IgD-negative memory B cell (primary cell): Measurements from ENCODE around the gene PDE4DIP. TPM values are rescaled to one million over a fixed set of nuclear protein-coding genes. Genes with fewer than 3 reads are reported as not detected.
A peak's percentile ranks its signal among the peaks of the same experiment; 100 is the strongest.
"Not testable (repeated sequence)": the region's sequence is repeated elsewhere in the genome, so short reads cannot be mapped to it uniquely, and the experiment has no call there.

Source experiments
- H3K27ac Mint-ChIP-seq, 3 donors: one replicate each; pipeline ENCODE4 v1.8.0; 2020 to 2022; ENCODE audit warnings: mild to moderate bottlenecking in 3 of 3, mixed read lengths in 3 of 3, moderate library complexity in 1 of 3
- H3K27me3 Mint-ChIP-seq: one replicate; pipeline ENCODE4 v1.8.0; 2021; ENCODE audit warnings: mixed read lengths
- H3K36me3 Mint-ChIP-seq: one replicate; pipeline ENCODE4 v1.8.0; 2020; ENCODE audit warnings: mild to moderate bottlenecking, mixed read lengths
- H3K4me1 Mint-ChIP-seq, 3 donors: one replicate each; pipeline ENCODE4 v1.8.0; 2020 to 2022; ENCODE audit warnings: mixed read lengths in 3 of 3, mild to moderate bottlenecking in 1 of 3
- H3K4me3 Mint-ChIP-seq, 4 donors: one replicate each; pipeline ENCODE4 v1.8.0; 2020 to 2022; ENCODE audit warnings: mild to moderate bottlenecking in 4 of 4, mixed read lengths in 4 of 4, moderate library complexity in 3 of 4
- H3K9me3 Mint-ChIP-seq, 3 donors: one replicate each; pipeline ENCODE4 v1.8.0; 2020 to 2021; ENCODE audit warnings: mixed read lengths in 3 of 3, mild to moderate bottlenecking in 1 of 3
- polyA plus RNA-seq: library from polyadenylated mRNA; unstranded; fragments of 300-500 nt; fragmentation: Illumina TruSeq; gene quantifications from one replicate; pipeline ENCODE4 v1.2.3, GENCODE V29; 2021

PDE4DIP gene
- polyA plus RNA-seq, 1 donor from 2014 or later, result 44.1 TPM

DNA sequence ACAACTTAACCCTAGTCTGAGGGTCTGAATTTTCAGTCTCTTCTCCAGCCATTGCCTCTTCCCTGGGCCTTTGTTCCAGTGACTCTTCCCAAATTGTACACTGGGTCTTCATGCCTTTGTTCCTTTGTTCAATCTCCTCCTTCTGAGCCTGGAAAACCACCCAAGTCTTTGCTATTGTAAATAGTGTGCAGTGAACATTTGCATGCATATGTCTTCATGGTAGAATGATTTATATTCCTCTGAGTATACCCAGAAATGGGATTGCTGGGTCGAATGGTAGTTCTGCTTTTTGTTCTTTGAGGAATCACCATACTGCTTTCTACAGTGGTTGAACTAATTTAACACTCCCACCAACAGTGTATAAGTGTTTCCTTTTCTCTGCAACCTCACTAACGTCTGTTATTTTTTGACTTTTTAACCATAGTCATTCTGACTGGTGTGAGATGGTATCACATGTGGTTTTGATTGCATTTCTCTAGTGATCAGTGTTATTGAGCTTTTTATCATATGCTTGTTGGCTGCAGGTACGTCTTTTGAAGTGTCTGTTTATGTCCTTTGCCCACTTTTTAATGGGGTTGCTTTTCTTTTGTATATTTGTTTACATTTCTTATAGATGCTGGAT, 91.3 kb downstream of the PDE4DIP start:
- H3K27me3 Mint-ChIP-seq, H3K27ac Mint-ChIP-seq, H3K4me3 Mint-ChIP-seq, H3K4me1 Mint-ChIP-seq, H3K36me3 Mint-ChIP-seq, H3K9me3 Mint-ChIP-seq: not testable (repeated sequence)

DNA sequence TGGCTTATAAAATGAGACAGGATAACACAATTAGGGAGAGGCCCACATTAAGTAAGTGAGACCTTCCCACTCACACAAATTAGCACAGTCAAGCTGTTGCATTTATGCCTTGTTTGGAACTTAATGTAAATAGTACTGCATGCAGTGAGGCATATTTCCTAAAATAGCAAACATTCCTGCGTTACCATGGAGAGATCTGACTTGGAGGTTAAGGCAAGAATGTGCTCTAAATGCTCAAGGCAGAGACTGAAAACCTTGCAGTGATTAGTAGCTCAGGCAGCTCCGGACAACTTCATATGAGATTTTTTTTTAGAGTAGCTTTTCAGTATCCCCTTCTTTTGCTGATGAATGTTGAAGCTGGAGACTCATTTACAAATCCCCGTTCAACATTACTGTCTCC, 98.7 kb downstream of the PDE4DIP start:
- H3K9me3 Mint-ChIP-seq, H3K27me3 Mint-ChIP-seq, H3K4me3 Mint-ChIP-seq, H3K4me1 Mint-ChIP-seq, H3K36me3 Mint-ChIP-seq, H3K27ac Mint-ChIP-seq: not testable (repeated sequence)

DNA sequence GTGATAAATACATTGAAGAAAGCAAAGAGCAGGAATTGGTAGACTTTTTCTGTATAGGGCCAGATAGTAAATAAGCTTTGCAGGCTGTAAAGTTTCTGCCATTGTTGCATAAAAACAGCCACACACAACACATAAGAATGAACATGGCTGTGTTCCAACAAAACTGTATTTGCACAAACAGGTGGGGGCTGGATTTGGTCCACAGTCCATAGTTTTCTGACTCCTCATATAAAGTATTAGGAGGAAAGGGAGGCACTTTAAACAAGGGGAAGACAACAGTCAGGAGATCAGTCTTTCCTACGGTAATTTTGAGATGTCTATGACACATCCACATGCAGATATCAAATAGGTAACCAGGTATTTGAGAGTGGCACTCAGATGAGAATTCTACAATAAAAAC, 100.9 kb downstream of the PDE4DIP start:
- not testable (repeated sequence) for H3K9me3 Mint-ChIP-seq, H3K36me3 Mint-ChIP-seq, H3K27me3 Mint-ChIP-seq, H3K4me3 Mint-ChIP-seq, H3K4me1 Mint-ChIP-seq, H3K27ac Mint-ChIP-seq

DNA sequence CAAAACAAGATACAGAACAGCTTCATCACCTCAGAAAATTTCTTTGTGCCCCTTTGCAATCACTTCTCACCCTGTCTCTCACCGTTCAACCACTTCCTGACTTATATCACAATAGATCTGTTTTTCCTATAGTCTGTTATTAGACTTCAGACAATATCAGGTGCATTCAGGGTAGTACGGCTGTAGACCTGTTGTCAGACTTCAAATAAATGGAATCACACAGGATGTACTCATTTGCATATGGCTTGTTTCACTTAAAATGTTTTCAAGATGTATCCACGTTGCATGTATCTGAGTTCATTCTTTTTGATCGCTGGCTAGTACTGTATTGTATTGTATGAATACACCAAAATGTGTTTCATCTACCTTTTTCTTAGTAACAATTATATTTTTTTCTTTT, 104.5 kb downstream of the PDE4DIP start:
- not testable (repeated sequence) for H3K27ac Mint-ChIP-seq, H3K4me1 Mint-ChIP-seq, H3K36me3 Mint-ChIP-seq, H3K27me3 Mint-ChIP-seq, H3K9me3 Mint-ChIP-seq
- peak overlapping the region in 2 of 4 donors; percentile 13 to 66 for H3K4me3 Mint-ChIP-seq

DNA sequence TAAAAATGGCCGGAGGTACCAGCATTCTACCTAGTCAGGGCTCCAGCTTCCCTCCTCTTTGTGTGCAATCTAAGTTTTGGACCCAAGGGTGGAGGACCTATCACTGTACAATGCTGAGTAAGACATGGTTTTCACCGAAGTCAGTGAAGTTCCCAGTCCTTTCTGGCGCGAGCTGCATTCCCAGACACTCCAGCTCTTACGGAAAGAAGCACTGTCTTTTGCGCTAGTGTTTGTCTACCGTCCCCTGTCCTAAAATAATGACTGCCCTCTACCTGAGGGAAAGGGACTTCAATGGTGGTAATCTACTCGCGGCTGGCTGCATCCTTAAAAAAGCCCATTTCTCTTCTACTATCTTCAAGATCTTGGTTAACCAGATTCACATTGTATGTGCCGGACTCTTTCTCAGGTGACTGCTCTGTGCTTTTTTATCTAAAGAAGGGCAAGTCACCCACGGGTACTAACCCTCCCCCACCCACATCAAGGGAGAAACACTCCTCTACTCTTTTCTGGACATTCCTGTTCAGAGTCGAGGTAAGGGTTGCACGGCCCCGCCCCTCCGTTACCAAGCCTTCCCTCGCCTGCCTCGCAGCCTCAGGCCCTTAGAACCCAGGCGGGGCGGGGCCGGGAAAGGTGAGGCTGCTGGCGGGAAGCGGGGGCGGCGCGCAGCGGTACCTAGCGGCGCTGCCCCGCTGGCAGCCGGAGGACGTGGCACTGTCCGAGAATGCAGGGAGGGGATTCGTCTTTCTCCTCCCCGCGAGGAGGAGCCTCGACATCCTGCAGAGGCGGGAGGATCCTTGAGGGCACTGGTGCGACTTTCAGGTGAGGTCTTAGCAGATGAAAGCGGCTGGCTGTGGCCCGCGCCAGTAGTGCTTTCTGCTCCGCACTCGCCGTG, 107.4 kb downstream of the PDE4DIP start:
- not testable (repeated sequence) for H3K36me3 Mint-ChIP-seq, H3K27me3 Mint-ChIP-seq, H3K9me3 Mint-ChIP-seq
- H3K4me1 Mint-ChIP-seq, result peaks cover 6 to 11% (median 11%) of the 10 kb centered on the region in 3 donors
- H3K4me3 Mint-ChIP-seq, result peak overlapping the region; percentile 86 to 96 (median 94)
- peak overlapping the region; percentile 87 to 92 (median 89) for H3K27ac Mint-ChIP-seq

DNA sequence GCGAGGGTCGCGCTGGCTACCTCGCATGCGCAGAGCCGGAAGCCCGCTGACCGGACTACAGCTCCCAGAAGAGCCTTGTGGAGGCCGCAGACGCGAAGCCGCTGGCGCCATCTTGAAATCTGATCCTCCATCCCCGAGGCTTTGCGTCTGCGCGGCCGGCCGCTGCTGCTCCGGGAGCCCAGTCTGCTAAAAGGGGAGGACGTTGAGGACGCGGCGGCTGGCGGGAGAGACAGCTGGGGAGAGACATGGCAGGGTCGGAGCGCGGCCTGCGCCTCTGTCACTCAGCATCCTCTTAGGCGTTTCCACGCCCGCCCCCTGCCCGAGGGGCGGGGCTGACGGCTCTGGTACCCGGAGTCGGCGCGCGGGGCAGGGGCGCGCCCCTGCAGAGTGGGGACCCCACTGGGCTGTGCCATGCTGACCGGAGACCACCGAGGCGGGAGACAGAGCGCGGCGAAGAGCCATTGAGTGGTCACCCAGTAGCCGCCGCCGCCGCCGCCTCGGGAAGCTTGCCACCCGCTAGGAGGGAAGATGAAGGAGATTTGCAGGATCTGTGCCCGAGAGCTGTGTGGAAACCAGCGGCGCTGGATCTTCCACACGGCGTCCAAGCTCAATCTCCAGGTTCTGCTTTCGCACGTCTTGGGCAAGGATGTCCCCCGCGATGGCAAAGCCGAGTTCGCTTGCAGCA, 108.2 kb downstream of the PDE4DIP start:
- not testable (repeated sequence) for H3K36me3 Mint-ChIP-seq, H3K27me3 Mint-ChIP-seq
- H3K27ac Mint-ChIP-seq, result peak overlapping the region in 2 of 3 donors; percentile 87 to 89

DNA sequence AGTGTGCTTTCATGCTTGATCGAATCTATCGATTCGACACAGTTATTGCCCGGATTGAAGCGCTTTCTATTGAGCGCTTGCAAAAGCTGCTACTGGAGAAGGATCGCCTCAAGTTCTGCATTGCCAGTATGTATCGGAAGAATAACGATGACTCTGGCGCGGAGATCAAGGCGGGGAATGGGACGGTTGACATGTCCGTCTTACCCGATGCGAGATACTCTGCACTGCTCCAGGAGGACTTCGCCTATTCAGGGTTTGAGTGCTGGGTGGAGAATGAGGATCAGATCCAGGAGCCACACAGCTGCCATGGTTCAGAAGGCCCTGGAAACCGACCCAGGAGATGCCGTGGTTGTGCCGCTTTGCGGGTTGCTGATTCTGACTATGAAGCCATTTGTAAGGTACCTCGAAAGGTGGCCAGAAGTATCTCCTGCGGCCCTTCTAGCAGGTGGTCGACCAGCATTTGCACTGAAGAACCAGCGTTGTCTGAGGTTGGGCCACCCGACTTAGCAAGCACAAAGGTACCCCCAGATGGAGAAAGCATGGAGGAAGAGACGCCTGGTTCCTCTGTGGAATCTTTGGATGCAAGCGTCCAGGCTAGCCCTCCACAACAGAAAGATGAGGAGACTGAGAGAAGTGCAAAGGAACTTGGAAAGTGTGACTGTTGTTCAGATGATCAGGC, 108.8 kb downstream of the PDE4DIP start:
- Mint-ChIP-seq H3K4me1 (peaks cover 6 to 11% (median 11%) of the 10 kb centered on the region in 3 donors), H3K4me3 (peak overlapping the region; percentile 69 to 92 (median 86))
- not testable (repeated sequence) for H3K36me3 Mint-ChIP-seq, H3K27me3 Mint-ChIP-seq, H3K9me3 Mint-ChIP-seq, H3K27ac Mint-ChIP-seq

More for the DNA sequence above, 108.2 kb downstream of the PDE4DIP start:
- Mint-ChIP-seq H3K4me3 (peak overlapping the region; percentile 86 to 96 (median 94)), H3K4me1 (peaks cover 6 to 11% (median 11%) of the 10 kb centered on the region in 3 donors)
- not testable (repeated sequence) for H3K9me3 Mint-ChIP-seq

DNA sequence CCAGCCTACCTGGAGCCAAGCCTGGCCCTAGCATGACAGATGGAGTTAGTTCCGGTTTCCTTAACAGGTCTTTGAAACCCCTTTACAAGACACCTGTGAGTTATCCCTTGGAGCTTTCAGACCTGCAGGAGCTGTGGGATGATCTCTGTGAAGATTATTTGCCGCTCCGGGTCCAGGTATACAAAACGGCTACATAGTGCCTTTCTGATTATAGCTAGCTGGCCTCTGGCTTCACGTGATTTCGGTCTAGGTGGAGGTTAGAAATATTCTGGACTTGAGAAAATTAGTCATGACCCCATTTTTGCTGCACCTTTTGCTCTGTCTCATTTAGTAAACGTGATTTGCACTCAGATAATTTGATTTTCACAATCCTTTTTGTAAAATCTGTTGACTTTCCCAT, 109.5 kb downstream of the PDE4DIP start:
- not testable (repeated sequence) for H3K27me3 Mint-ChIP-seq, H3K36me3 Mint-ChIP-seq, H3K9me3 Mint-ChIP-seq
- Mint-ChIP-seq H3K4me1 (peaks cover 6 to 11% (median 9%) of the 10 kb centered on the region in 3 donors), H3K27ac (peak overlapping the region in 1 of 3 donors; percentile 40), H3K4me3 (peak overlapping the region; percentile 73 to 90 (median 88))

DNA sequence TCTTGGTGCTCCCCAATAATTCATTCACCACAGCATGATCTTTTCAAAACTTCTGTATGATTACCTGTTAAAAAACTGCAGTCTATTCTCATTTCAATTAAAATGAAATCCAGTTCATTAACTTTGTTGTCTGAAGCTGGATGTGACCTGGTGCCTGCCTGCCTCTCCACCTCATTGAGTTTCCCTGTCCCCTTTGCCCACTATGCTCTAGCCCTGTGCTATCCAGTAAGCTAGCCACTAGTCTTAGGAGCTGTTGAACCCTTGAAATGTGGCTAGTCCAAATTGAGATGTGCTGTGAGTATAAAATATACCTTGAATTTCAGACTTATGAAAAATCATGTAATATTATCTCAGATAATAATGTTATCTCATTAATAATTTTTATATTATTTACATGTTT, 114.1 kb downstream of the PDE4DIP start:
- H3K9me3 Mint-ChIP-seq, H3K36me3 Mint-ChIP-seq, H3K4me1 Mint-ChIP-seq, H3K27me3 Mint-ChIP-seq: not testable (repeated sequence)
- H3K27ac Mint-ChIP-seq, result peak overlapping the region in 1 of 3 donors; percentile 86
- peak overlapping the region in 1 of 4 donors; percentile 47 for H3K4me3 Mint-ChIP-seq

DNA sequence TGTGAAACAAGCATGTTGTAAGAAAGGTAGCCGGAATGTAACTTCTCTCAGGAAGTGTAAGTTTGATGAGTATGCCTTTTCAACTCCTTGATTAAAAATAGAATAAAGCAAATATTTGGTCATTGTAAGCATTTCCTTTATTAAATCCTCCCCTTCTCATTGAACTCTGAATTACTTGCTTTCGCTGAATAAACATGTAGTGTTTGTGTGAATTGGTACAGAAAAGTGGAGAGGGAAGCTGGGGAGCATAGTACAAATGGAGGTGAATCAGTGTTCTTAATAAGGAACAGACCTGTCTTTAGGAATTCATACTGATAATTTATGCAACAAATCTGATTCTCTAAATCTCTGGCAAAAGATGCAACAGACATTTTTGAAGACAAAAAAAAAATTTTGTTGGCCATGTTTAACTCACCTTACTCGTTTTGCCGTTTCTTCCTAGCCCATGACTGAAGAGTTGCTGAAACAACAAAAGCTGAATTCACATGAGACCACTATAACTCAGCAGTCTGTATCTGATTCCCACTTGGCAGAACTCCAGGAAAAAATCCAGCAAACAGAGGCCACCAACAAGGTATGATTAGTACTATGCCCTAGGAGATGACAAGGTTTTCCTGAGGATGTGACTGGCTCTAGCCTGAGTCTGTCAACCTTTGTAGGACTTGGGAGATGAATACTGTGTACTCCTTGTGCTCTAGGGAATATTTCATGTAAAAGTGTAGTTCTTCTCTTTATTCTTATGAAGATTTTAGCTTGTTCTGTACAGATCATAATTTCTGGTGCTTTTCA, 116.2 kb downstream of the PDE4DIP start:
- not testable (repeated sequence) for H3K4me1 Mint-ChIP-seq, H3K36me3 Mint-ChIP-seq
- H3K27ac Mint-ChIP-seq, result peak overlapping the region in 1 of 3 donors; percentile 53

DNA sequence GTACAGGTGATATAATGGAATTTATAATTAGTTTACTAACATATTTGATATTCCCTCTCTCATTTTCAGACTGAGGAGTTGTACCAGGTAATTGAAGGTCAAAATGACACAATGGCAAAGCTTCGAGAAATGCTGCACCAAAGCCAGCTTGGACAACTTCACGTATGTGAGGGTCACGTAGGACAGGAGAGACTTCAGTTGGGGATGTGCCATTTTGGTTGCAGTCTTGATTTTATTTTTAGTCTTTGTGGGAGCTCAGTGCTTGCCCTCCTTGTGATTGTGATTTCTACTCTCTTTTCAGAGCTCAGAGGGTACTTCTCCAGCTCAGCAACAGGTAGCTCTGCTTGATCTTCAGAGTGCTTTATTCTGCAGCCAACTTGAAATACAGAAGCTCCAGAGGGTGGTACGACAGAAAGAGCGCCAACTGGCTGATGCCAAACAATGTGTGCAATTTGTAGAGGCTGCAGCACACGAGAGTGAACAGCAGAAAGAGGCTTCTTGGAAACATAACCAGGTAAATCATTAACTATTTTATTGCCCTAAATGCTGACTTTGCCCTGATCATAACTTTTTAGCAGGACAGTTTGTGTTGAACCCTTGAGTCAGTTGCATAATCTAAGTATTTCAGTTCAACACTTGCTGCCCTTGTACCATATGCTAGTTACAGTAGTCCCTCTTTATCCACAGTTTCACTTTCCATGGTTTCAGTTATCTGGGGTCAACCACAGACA, 118.1 kb downstream of the PDE4DIP start:
- H3K27me3 Mint-ChIP-seq, H3K9me3 Mint-ChIP-seq, H3K36me3 Mint-ChIP-seq, H3K4me3 Mint-ChIP-seq, H3K27ac Mint-ChIP-seq, H3K4me1 Mint-ChIP-seq: not testable (repeated sequence)

More for the DNA sequence above, 116.2 kb downstream of the PDE4DIP start:
- H3K27me3 Mint-ChIP-seq, H3K9me3 Mint-ChIP-seq, H3K4me3 Mint-ChIP-seq: not testable (repeated sequence)

DNA sequence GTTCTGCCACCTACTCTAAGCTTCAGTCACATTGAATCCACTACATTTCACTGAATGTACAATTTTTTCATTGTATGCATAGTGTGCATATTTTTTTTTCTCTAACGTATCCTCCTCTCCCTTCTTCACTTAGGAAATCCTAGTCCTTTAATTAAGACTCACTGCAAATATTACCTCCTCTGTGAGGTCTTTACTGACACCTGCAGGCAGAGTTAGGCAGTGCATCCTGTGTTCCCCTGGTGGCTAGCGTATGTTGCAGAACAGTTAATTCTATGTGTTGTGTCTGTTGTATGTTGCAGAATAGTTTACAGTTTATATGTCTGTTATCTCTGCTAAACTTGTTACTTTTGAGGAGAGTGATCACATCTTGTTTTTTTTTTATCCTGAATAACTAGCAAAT, 121.9 kb downstream of the PDE4DIP start:
- H3K27ac Mint-ChIP-seq, H3K9me3 Mint-ChIP-seq, H3K27me3 Mint-ChIP-seq, H3K4me1 Mint-ChIP-seq, H3K36me3 Mint-ChIP-seq, H3K4me3 Mint-ChIP-seq: not testable (repeated sequence)

DNA sequence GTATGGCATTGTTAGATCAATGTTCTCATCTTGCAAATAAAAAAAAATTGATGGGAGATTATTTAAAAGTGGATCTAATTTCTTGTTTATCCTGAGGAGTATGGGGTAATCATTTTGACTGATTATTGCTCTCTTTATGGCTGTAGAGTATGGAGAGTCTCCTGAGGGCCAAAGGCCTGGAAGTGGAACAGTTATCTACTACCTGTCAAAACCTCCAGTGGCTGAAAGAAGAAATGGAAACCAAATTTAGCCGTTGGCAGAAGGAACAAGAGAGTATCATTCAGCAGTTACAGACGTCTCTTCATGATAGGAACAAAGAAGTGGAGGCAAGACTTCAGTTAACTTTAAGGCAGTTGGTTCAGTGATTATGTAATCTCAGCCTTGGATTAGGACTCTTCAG, 123.4 kb downstream of the PDE4DIP start:
- not testable (repeated sequence) for H3K27me3 Mint-ChIP-seq, H3K4me1 Mint-ChIP-seq, H3K36me3 Mint-ChIP-seq, H3K27ac Mint-ChIP-seq, H3K9me3 Mint-ChIP-seq, H3K4me3 Mint-ChIP-seq

DNA sequence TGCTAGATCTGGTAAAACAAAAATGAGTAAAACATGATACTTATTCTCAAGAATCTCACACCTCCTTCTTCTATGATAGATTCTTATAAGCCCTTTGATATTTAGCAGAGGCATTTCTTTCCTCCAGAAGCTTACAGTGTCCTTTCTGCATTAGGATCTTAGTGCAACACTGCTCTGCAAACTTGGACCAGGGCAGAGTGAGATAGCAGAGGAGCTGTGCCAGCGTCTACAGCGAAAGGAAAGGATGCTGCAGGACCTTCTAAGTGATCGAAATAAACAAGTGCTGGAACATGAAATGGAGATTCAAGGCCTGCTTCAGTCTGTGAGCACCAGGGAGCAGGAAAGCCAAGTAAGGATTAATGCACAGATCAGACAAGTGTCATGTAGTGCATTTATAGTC, 124.5 kb downstream of the PDE4DIP start:
- not testable (repeated sequence) for H3K9me3 Mint-ChIP-seq, H3K27ac Mint-ChIP-seq, H3K27me3 Mint-ChIP-seq, H3K4me3 Mint-ChIP-seq, H3K36me3 Mint-ChIP-seq, H3K4me1 Mint-ChIP-seq
